PC-3 (cell line): ENCODE results near the gene EIF2S2. TPM values are rescaled to one million over a fixed set of nuclear protein-coding genes. Genes with fewer than 3 reads are reported as not detected.

Source experiments
- ATAC-seq: fragments of 200-7000 bp; cut with Tn5 transposase; 2 replicates; pipeline ENCODE4 v1.9.1; 2020; ENCODE audit warnings: mild to moderate bottlenecking, moderate library complexity
- BruUV-seq: library from RNA; stranded (reverse); fragments of 400-500 nt; replicated peaks from 2 replicates; lab custom pipeline; 2021; lab: Mats Ljungman, UMichigan
- CTCF ChIA-PET: fragments of 300-600 bp; sonication (Branson Sonifier 250); formaldehyde crosslinking; loops from one replicate; lab custom pipeline; 2022; ENCODE audit warnings: antibody characterized with exemption; lab: Charles Lee
- POLR2A ChIA-PET: fragments of 300-600 bp; sonication (Branson Sonifier 250); formaldehyde crosslinking; loops from one replicate; lab custom pipeline; 2022; ENCODE audit warnings: antibody characterized with exemption; ENCODE audit not compliant: unreplicated experiment; lab: Charles Lee
- DNase-seq: peaks from one replicate; pipeline ENCODE4 v3.0.0-alpha.2; 2015
- H2AFZ ChIP-seq: fragments of 300-600 bp; sonication (generic); 2 replicates; pipeline ENCODE4 v1.6.0; 2016; ENCODE audit warnings: antibody characterized with exemption, low read length
- H3F3A ChIP-seq: fragments of 300-600 bp; sonication (generic); one replicate; pipeline ENCODE4 v1.6.0; 2017; ENCODE audit warnings: antibody characterized with exemption, low read length, control low read depth, mild to moderate bottlenecking; ENCODE audit not compliant: unreplicated experiment
- H3K27ac ChIP-seq: fragments of 300-600 bp; sonication (generic); 2 replicates; pipeline ENCODE4 v1.5.1; 2016; ENCODE audit warnings: mild to moderate bottlenecking, low read length
- H3K27me3 ChIP-seq: fragments of 300-600 bp; sonication (generic); 2 replicates; pipeline ENCODE4 v1.6.1; 2016; ENCODE audit warnings: low read length, mixed read lengths
- H3K36me3 ChIP-seq: fragments of 300-600 bp; sonication (generic); 2 replicates; pipeline ENCODE4 v1.6.1; 2016; ENCODE audit warnings: low read depth, mixed run types, low read length, mixed read lengths
- H3K4me1 ChIP-seq: fragments of 300-600 bp; sonication (generic); 2 replicates; pipeline ENCODE4 v1.5.1; 2016; ENCODE audit warnings: low read length; ENCODE audit not compliant: insufficient read depth
- H3K4me2 ChIP-seq: fragments of 300-600 bp; sonication (generic); 2 replicates; pipeline ENCODE4 v1.6.0; 2016; ENCODE audit warnings: low read length
- H3K4me3 ChIP-seq: fragments of 300-600 bp; sonication (generic); 2 replicates; pipeline ENCODE4 v1.5.1; 2016; ENCODE audit warnings: mild to moderate bottlenecking, low read length, mixed read lengths
- H3K79me2 ChIP-seq: fragments of 300-600 bp; sonication (generic); 2 replicates; pipeline ENCODE4 v1.6.1; 2017; ENCODE audit warnings: low read length, mixed read lengths
- H3K9ac ChIP-seq: fragments of 300-600 bp; sonication (generic); 2 replicates; pipeline ENCODE4 v1.6.0; 2016; ENCODE audit warnings: mild to moderate bottlenecking, low read length
- H3K9me2 ChIP-seq: fragments of 300-600 bp; sonication (generic); replicated peaks from 2 replicates; pipeline ENCODE4 v1.6.1; 2016; ENCODE audit warnings: mixed run types, low read length, mixed read lengths
- H3K9me3 ChIP-seq: fragments of 300-600 bp; sonication (generic); 2 replicates; pipeline ENCODE4 v1.6.1; 2016; ENCODE audit warnings: low read length, mixed read lengths
- H4K20me1 ChIP-seq: fragments of 300-600 bp; sonication (generic); 2 replicates; pipeline ENCODE4 v1.6.1; 2016; ENCODE audit warnings: low read length, mixed read lengths
- CTCF ChIP-seq: fragments of 300-600 bp; sonication (generic); conservative IDR thresholded peaks from 2 replicates; pipeline ENCODE4 v1.5.1; 2017; ENCODE audit warnings: antibody characterized with exemption, low read depth, mild to moderate bottlenecking, low read length
- EZH2 ChIP-seq: fragments of 300-600 bp; sonication (generic); IDR thresholded peaks from one replicate; pipeline ENCODE4 v1.6.1; 2017; ENCODE audit warnings: antibody characterized with exemption, mild to moderate bottlenecking, low read length; ENCODE audit not compliant: unreplicated experiment
- EZH2phosphoT487 ChIP-seq: fragments of 300-600 bp; sonication (generic); IDR thresholded peaks from 2 replicates; pipeline ENCODE4 v1.6.1; 2018; ENCODE audit warnings: mild to moderate bottlenecking, antibody characterized with exemption, low read length, borderline replicate concordance
- intact Hi-C: fragments of 100-400 bp; cut with micrococcal nuclease; formaldehyde crosslinking; loops from 2 replicates; pipeline ENCODE4 v1.9.0; 2023
- total RNA-seq: library from RNA; depleted of rRNA; stranded (reverse); fragments of >200 nt; gene quantifications from 2 replicates; pipeline ENCODE4 v1.2.3, GENCODE V29; 2014

Gene EIF2S2
- total RNA-seq, 1 experiment from 2014 or later, result 83.4 TPM

- BruUV-seq, result no TSS peak
- Histone ChIP-seq H3F3A (no peaks in the 10 kb centered on the region), H3K27me3 (no peaks in the 10 kb centered on the region), H3K4me3 (no peak overlapping the region), H3K9me2 (no peaks in the 10 kb centered on the region), H3K9ac (no peak overlapping the region), H3K27ac (no peak overlapping the region), H3K36me3 (0 out of 2 replicates have a peak, but pooled peaks cover 4% of the 10 kb centered on the region), H2AFZ (no peak overlapping the region), H3K9me3 (no peaks in the 10 kb centered on the region), H3K4me1 (no peaks in the 10 kb centered on the region; the same call in 1 of the 2 replicates), H4K20me1 (peaks cover 28% of the 10 kb centered on the region; the same call in 1 of the 2 replicates), H3K4me2 (no peak overlapping the region), H3K79me2 (peaks cover 11% of the 10 kb centered on the region; the same call in 1 of the 2 replicates)
- TF ChIP-seq CTCF (no peak), EZH2phosphoT487 (no peak), EZH2 (no peak)
- DNase-seq (no peak), ATAC-seq (no peak)
- intact Hi-C loops, result no loop called here
- CTCF ChIA-PET, result no interaction called here
- POLR2A ChIA-PET, result interaction anchor here (0.6 kb wide), 1 partner anchor 530 kb away, joined by 3 read pairs; no protein-coding TSS in a partner anchor
Measured at GRCh38 chr20:34062570-34063482, 49.2 kb downstream of the EIF2S2 start.

GRCh38 chr20:34061695-34062094 lies 50.3 kb downstream of the EIF2S2 start:
- Histone ChIP-seq H4K20me1 (peaks cover 30% of the 10 kb centered on the region; the same call in 1 of the 2 replicates), H3K79me2 (0 out of 2 replicates have a peak, but pooled peaks cover 14% of the 10 kb centered on the region), H2AFZ (no peak overlapping the region), H3K27ac (no peak overlapping the region), H3K9ac (no peak overlapping the region), H3K27me3 (no peaks in the 10 kb centered on the region), H3K4me1 (no peaks in the 10 kb centered on the region; the same call in 1 of the 2 replicates), H3F3A (no peaks in the 10 kb centered on the region), H3K36me3 (0 out of 2 replicates have a peak, but pooled peaks cover 4% of the 10 kb centered on the region), H3K4me2 (no peak overlapping the region), H3K4me3 (no peak overlapping the region), H3K9me2 (no peaks in the 10 kb centered on the region), H3K9me3 (no peaks in the 10 kb centered on the region)
- ATAC-seq (no peak), DNase-seq (no peak)
- no TSS peak for BruUV-seq
- ChIA-PET POLR2A (no interaction called here), CTCF (no interaction called here)
- intact Hi-C loops, result no loop called here
- TF ChIP-seq EZH2phosphoT487, result no peak
- no peak for TF ChIP-seq EZH2
- TF ChIP-seq CTCF, result no peak
